Adipocyte (in vitro differentiated cells): ENCODE results near the gene FAM240A.

Experiments
- DNase-seq: peaks from one replicate; pipeline ENCODE4 v3.0.0-alpha.2; 2015; ENCODE audit warnings: low read depth
- H3K27me3 ChIP-seq: replicated peaks from 2 replicates; pipeline ENCODE4 v1.7.0; 2013; ENCODE audit warnings: mild to moderate bottlenecking, low read length, moderate library complexity; ENCODE audit not compliant: control insufficient read depth, insufficient read depth
- H3K36me3 ChIP-seq: 2 replicates; pipeline ENCODE4 v1.7.0; 2013; ENCODE audit warnings: low read length, mild to moderate bottlenecking, moderate library complexity; ENCODE audit not compliant: control insufficient read depth, insufficient read depth, severe bottlenecking
- H3K4me1 ChIP-seq: 2 replicates; pipeline ENCODE4 v1.7.0; 2013; ENCODE audit warnings: mild to moderate bottlenecking, low read length, moderate library complexity; ENCODE audit not compliant: control insufficient read depth, insufficient read depth
- H3K4me3 ChIP-seq: 2 replicates; pipeline ENCODE4 v1.7.0; 2013; ENCODE audit warnings: mild to moderate bottlenecking, low read length, moderate library complexity
- H3K9ac ChIP-seq: 2 replicates; pipeline ENCODE4 v1.7.0; 2013; ENCODE audit warnings: mild to moderate bottlenecking, low read length, moderate library complexity
- H3K9me3 ChIP-seq: 2 replicates; pipeline ENCODE4 v1.7.0; 2013; ENCODE audit warnings: mild to moderate bottlenecking, low read length, moderate library complexity; ENCODE audit not compliant: control insufficient read depth

FAM240A gene

DNA sequence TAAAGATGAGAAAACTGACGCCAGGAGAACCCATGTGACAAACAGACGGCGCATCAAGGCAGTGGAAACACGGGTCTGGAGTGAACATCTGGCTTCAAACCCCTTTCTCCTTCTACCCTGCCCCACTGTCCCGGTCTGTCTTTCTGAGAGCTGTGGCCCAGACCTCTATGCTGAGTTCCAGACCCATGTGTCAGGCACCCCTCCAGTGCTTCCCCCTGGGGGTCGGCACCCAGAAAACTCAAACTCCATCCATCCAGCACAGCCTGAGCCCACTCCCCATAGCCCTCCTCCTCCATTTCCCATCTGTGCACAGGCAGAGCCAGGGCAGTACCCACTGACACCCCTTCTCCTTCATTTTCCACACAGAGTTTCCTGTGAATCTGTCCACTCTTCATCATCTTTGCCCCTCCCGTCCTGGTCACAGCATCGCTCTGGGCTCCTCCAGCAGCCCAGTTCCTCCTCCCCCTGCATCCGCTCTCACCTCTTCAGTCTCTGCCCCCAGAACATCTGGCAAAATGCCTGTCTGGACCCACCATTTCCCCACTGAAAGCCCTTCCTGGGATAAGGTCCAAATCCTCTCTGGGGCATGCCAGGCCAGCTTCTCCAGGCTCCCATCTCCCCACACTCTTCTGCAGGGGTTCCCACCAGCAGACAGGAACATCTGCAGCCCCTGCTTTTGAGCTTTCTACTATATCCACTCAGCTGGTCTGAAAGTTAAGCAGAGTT, 2.9 kb downstream of the FAM240A start:
- H3K9me3 ChIP-seq: no peaks in the 10 kb centered on the region
- peaks cover 33% of the 10 kb centered on the region for H3K27me3 ChIP-seq
- H3K9ac ChIP-seq: no peak overlapping the region
- peaks cover 14% of the 10 kb centered on the region for H3K4me1 ChIP-seq
- H3K36me3 ChIP-seq: no peaks in the 10 kb centered on the region
- no peak for DNase-seq
- H3K4me3 ChIP-seq: no peak overlapping the region

DNA sequence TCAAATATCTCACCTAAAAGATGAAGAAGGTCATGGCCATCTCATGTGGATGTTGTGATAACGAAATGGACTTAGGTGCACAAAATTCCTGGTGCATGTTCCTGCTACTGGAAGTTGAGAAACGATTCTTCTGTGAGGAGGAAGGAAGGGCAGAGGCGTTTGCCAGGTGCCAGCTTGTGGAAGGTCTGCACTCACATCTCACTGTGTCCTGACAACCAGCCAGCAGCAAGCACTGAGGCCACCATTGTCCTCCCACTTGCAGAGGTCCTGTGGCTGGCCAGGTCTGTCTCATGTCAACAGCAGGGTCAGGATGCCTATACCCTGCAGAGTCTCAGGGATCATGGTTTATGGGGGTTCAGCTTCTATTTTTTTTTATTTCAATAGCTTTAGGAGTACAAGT, 3.7 kb downstream of the FAM240A start:
- no peaks in the 10 kb centered on the region for H3K9me3 ChIP-seq
- H3K36me3 ChIP-seq: no peaks in the 10 kb centered on the region
- no peak overlapping the region for H3K4me3 ChIP-seq
- peaks cover 38% of the 10 kb centered on the region for H3K27me3 ChIP-seq
- no peak for DNase-seq
- H3K9ac ChIP-seq: no peak overlapping the region
- peaks cover 12% of the 10 kb centered on the region for H3K4me1 ChIP-seq

DNA sequence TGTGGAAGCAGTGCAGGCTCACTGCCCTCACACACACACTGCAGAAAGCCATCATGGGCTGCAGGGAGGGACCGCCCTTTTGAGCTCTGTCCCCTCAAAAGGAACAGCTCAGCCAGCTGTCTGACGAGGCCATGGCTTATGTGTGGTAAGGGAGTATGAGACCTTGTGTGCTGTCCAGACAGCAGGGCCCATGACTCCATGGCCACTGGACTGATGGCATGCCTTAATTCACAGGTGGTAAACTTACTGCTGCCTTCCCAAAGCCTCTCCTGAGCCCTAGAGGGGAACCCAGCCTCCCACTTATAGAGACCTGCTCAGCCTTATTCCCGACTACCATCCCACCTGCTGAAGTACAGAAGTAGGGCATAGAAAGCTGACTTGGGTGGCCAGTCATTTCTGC, 5.6 kb downstream of the FAM240A start:
- no peak for DNase-seq
- no peaks in the 10 kb centered on the region for H3K36me3 ChIP-seq
- peaks cover 40% of the 10 kb centered on the region for H3K27me3 ChIP-seq
- no peak overlapping the region for H3K9ac ChIP-seq
- no peaks in the 10 kb centered on the region for H3K9me3 ChIP-seq
- no peak overlapping the region for H3K4me3 ChIP-seq
- H3K4me1 ChIP-seq: peaks cover under 1% of the 10 kb centered on the region

- no peaks in the 10 kb centered on the region for H3K4me1 ChIP-seq
- no peaks in the 10 kb centered on the region for H3K9me3 ChIP-seq
- peaks cover 34% of the 10 kb centered on the region for H3K27me3 ChIP-seq
- H3K9ac ChIP-seq: no peak overlapping the region
- no peaks in the 10 kb centered on the region for H3K36me3 ChIP-seq
- DNase-seq: no peak
- no peak overlapping the region for H3K4me3 ChIP-seq
Measured at GRCh38 chr3:46619845-46620778, 7.8 kb downstream of the FAM240A start.

- Histone ChIP-seq H3K27me3 (peaks cover 7% of the 10 kb centered on the region), H3K9ac (no peak overlapping the region), H3K9me3 (no peaks in the 10 kb centered on the region), H3K4me1 (peaks cover 13% of the 10 kb centered on the region), H3K4me3 (no peak overlapping the region), H3K36me3 (no peaks in the 10 kb centered on the region)
- DNase-seq: no peak
Measured at GRCh38 chr3:46624533-46624932, 12.2 kb downstream of the FAM240A start.

DNA sequence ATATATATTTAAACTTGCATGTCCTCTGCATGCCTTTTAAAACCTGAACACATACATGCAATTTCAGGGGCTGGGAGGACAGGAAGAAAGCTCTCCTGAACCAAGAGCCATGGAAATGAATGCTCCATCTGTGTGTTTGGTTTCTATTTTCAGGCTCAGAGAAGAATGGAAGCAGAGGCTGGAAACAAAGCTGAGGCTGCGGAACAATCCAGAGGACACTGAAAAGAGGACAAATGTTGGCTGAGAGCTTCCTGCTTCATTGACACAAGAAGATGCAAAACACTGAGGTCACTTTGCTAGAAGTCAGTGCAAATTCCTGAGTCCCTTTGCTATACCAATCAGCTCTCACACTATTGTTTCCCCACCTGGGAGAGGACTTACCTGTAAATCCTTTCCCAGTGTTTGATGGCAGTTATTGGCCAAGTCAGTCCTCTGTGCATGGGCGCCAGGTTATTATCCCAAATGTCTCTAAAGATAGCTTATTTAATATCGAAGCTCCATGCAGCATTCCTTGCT, 12.7 kb downstream of the FAM240A start:
- no peaks in the 10 kb centered on the region for H3K36me3 ChIP-seq
- DNase-seq: no peak
- H3K4me1 ChIP-seq: peaks cover 18% of the 10 kb centered on the region
- H3K9me3 ChIP-seq: no peaks in the 10 kb centered on the region
- no peak overlapping the region for H3K4me3 ChIP-seq
- peaks cover 7% of the 10 kb centered on the region for H3K27me3 ChIP-seq
- no peak overlapping the region for H3K9ac ChIP-seq

- Histone ChIP-seq H3K4me3 (no peak overlapping the region), H3K27me3 (peaks cover 1% of the 10 kb centered on the region), H3K4me1 (peaks cover 22% of the 10 kb centered on the region), H3K9ac (no peak overlapping the region), H3K36me3 (no peaks in the 10 kb centered on the region), H3K9me3 (no peaks in the 10 kb centered on the region)
- no peak for DNase-seq
Measured at GRCh38 chr3:46626039-46626438, 13.7 kb downstream of the FAM240A start.

DNA sequence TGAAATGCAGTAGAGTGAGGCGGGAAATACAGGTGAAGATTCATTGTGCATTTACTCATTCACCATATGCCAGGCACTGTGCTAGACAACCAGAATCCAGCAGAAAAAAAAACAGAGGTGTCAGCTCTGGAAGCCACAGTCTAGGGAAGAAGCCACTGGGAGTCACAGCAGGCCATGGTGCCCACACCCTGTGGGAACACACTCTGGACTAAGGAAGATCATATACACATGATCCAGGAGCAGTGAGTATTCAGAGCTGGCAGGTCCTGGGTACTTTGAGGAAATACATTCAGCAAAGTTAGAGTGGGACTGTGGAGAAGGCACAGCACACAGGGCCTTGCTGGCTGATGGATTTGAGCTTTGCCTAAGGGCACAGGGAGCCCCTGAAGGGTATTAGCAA, 14.8 kb downstream of the FAM240A start:
- Histone ChIP-seq H3K4me1 (peaks cover 31% of the 10 kb centered on the region), H3K36me3 (no peaks in the 10 kb centered on the region), H3K9me3 (no peaks in the 10 kb centered on the region), H3K4me3 (no peak overlapping the region), H3K9ac (no peak overlapping the region), H3K27me3 (no peaks in the 10 kb centered on the region)
- no peak for DNase-seq

- Histone ChIP-seq H3K4me3 (no peak overlapping the region), H3K36me3 (no peaks in the 10 kb centered on the region), H3K4me1 (peaks cover 49% of the 10 kb centered on the region), H3K9me3 (no peaks in the 10 kb centered on the region), H3K9ac (peak overlapping the region; percentile 69), H3K27me3 (no peaks in the 10 kb centered on the region)
- peak; percentile 26 for DNase-seq
Measured at GRCh38 chr3:46628901-46629369, 16.6 kb downstream of the FAM240A start.

DNA sequence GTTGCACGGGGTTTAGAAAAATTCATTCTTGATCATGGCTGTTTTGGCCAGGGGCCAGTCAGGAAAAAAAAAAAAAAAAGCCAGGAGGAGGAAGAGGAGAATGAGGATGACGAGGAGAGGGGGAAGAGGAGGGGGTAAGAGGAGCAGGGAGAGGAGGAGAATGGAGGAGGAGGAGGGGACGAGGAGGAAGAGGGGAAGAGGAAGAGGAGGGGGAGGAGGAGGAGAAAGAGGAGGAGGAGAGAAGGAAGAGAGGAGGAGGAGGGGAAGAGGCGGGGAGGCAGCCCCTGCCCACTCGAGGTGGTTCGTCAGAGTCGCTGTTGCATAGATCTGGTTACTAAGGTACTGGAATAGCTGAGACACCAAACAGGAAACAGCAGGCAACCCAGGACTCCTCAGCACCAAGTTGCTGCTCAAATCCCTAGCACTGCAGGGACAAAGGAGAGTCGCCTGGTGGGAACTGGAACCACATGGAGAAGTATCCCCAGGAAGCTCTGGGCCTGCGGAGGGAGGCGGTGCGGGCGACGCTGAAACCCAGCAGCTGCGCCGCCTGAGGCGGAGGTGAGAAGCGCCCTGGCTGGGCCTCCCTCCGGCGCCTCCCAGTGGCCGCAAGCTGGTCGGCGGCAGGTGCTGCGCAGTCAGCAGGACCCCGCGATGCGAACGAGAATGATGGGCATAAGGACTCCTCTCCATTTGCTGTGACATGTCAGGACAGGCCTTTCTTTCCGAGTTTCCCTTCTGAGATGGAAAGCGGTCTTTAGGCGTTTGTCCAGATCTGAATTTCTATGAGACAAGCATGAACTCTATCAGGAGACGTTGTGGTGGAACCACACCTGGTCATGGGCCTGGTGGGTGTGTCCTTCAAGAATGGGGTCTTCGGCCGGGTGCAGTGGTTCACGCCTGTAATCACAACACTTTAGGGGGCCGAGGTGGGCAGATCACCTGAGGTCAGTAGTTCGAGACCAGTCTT, 17.5 kb downstream of the FAM240A start:
- Histone ChIP-seq H3K9me3 (no peaks in the 10 kb centered on the region), H3K9ac (peak overlapping the region; percentile 69), H3K36me3 (no peaks in the 10 kb centered on the region), H3K4me1 (peaks cover 49% of the 10 kb centered on the region), H3K27me3 (no peaks in the 10 kb centered on the region), H3K4me3 (peak overlapping the region; percentile 53)
- DNase-seq: peak; percentile 80
